Skin epidermis (tissue), 12 donors: ENCODE results near the gene UBE2D2.
"Not testable (repeated sequence)": the region's sequence is repeated elsewhere in the genome, so short reads cannot be mapped to it uniquely, and the experiment has no call there.

Experiments used
- H3K27ac ChIP-seq, 21 experiments: fragments of 200-600 bp; sonication (generic) in 11 of 21; one replicate each; pipeline ENCODE4 v1.5.0; 2020; ENCODE audit warnings: mild to moderate bottlenecking in 3 of 21, inconsistent platforms in 2 of 21, moderate library complexity in 2 of 21
- H3K4me3 ChIP-seq, 7 experiments: fragments of 200-600 bp; sonication (generic) in 2 of 7; one replicate each; pipeline ENCODE4 v1.5.0; 2020; ENCODE audit warnings: inconsistent platforms in 2 of 7, mild to moderate bottlenecking in 2 of 7, moderate library complexity in 1 of 7

Gene UBE2D2

GRCh38 chr5:139575751-139576150 is 14.6 kb downstream of the UBE2D2 start:
- Histone ChIP-seq H3K27ac (peak overlapping the region in 1 of 21 experiments; percentile 40), H3K4me3 (no peak overlapping the region)

GRCh38 chr5:139577689-139578290 is 16.7 kb downstream of the UBE2D2 start:
- H3K27ac ChIP-seq = peak overlapping the region in 5 of 21 experiments; percentile 3 to 45 (median 14)
- no peak overlapping the region for H3K4me3 ChIP-seq

- peak overlapping the region in 2 of 21 experiments; percentile 27 to 45 for H3K27ac ChIP-seq
- no peak overlapping the region for H3K4me3 ChIP-seq
Observed at GRCh38 chr5:139578325-139578724, 17.2 kb downstream of the UBE2D2 start.

GRCh38 chr5:139582181-139582580 is 21.0 kb downstream of the UBE2D2 start:
- H3K27ac ChIP-seq, H3K4me3 ChIP-seq: not testable (repeated sequence)

GRCh38 chr5:139584137-139584536 is 23.0 kb downstream of the UBE2D2 start:
- Histone ChIP-seq H3K4me3 (no peak overlapping the region), H3K27ac (no peak overlapping the region)

- not testable (repeated sequence) for H3K4me3 ChIP-seq, H3K27ac ChIP-seq
Observed at GRCh38 chr5:139588116-139588515, 27.0 kb downstream of the UBE2D2 start.

GRCh38 chr5:139588962-139589361 is 27.8 kb downstream of the UBE2D2 start:
- Histone ChIP-seq H3K4me3 (no peak overlapping the region), H3K27ac (no peak overlapping the region)

- Histone ChIP-seq H3K27ac (no peak overlapping the region), H3K4me3 (no peak overlapping the region)
Observed at GRCh38 chr5:139592289-139592688, 31.1 kb downstream of the UBE2D2 start.

- H3K27ac ChIP-seq, H3K4me3 ChIP-seq: not testable (repeated sequence)
Observed at GRCh38 chr5:139593076-139593475, 31.9 kb downstream of the UBE2D2 start.

- no peak overlapping the region for H3K27ac ChIP-seq
Observed at GRCh38 chr5:139593716-139594319, 32.7 kb downstream of the UBE2D2 start.

GRCh38 chr5:139597134-139597533 is 36.0 kb downstream of the UBE2D2 start:
- Histone ChIP-seq H3K27ac (no peak overlapping the region), H3K4me3 (no peak overlapping the region)

More at GRCh38 chr5:139593716-139594319, 32.7 kb downstream of the UBE2D2 start:
- no peak overlapping the region for H3K4me3 ChIP-seq

- H3K4me3 ChIP-seq, H3K27ac ChIP-seq: not testable (repeated sequence)
Observed at GRCh38 chr5:139598601-139598965, 37.4 kb downstream of the UBE2D2 start.

- H3K4me3 ChIP-seq = no peak overlapping the region
- H3K27ac ChIP-seq = no peak overlapping the region
Observed at GRCh38 chr5:139600336-139600949, 39.3 kb downstream of the UBE2D2 start.

GRCh38 chr5:139601429-139601828 is 40.3 kb downstream of the UBE2D2 start:
- Histone ChIP-seq H3K27ac (no peak overlapping the region), H3K4me3 (no peak overlapping the region)

GRCh38 chr5:139601948-139602347 is 40.8 kb downstream of the UBE2D2 start:
- H3K27ac ChIP-seq, H3K4me3 ChIP-seq: not testable (repeated sequence)

- Histone ChIP-seq H3K4me3 (no peak overlapping the region), H3K27ac (peak overlapping the region in 1 of 21 experiments; percentile 35)
Observed at GRCh38 chr5:139605887-139606286, 44.7 kb downstream of the UBE2D2 start.

GRCh38 chr5:139611703-139612584 is 50.8 kb downstream of the UBE2D2 start:
- H3K27ac ChIP-seq = peak overlapping the region in 1 of 21 experiments; percentile 17
- no peak overlapping the region for H3K4me3 ChIP-seq

GRCh38 chr5:139619861-139620260 is 58.7 kb downstream of the UBE2D2 start:
- Histone ChIP-seq H3K27ac (no peak overlapping the region), H3K4me3 (no peak overlapping the region)

GRCh38 chr5:139625398-139625797 is 64.3 kb downstream of the UBE2D2 start:
- H3K4me3 ChIP-seq, H3K27ac ChIP-seq: not testable (repeated sequence)

GRCh38 chr5:139630855-139631254 is 69.7 kb downstream of the UBE2D2 start:
- H3K27ac ChIP-seq = no peak overlapping the region
- no peak overlapping the region for H3K4me3 ChIP-seq
